Astrocyte (in vitro differentiated cells and primary cell): ENCODE results near the gene SLC26A9. TPM values are rescaled to one million over a fixed set of nuclear protein-coding genes. Genes with fewer than 3 reads are reported as not detected.

Experiments used
- DNase-seq: peaks from one replicate; pipeline ENCODE4 v3.0.0-alpha.2; 2010; ENCODE audit warnings: low read depth
- FAIRE-seq: peaks from 2 replicates; lab custom pipeline; 2011; peaks lifted over from hg19 to GRCh38; lab: Jason Lieb, UNC
- H2AFZ ChIP-seq: 2 replicates; pipeline ENCODE4 v1.6.0; 2012; ENCODE audit warnings: low read depth, low read length, inconsistent platforms
- H3K27ac ChIP-seq: 2 replicates; pipeline ENCODE4 v1.5.1; 2011; ENCODE audit warnings: low read depth, low read length, inconsistent platforms
- H3K27me3 ChIP-seq: 2 replicates; pipeline ENCODE4 v1.6.0; 2011; ENCODE audit warnings: low read length, inconsistent platforms; ENCODE audit not compliant: insufficient read depth
- H3K36me3 ChIP-seq: 2 replicates; pipeline ENCODE4 v1.5.1; 2011; ENCODE audit warnings: low read length, inconsistent platforms; ENCODE audit not compliant: insufficient read depth
- H3K4me1 ChIP-seq: 2 replicates; pipeline ENCODE4 v1.5.1; 2011; ENCODE audit warnings: low read length, inconsistent platforms; ENCODE audit not compliant: insufficient read depth
- H3K4me2 ChIP-seq: 2 replicates; pipeline ENCODE4 v1.6.0; 2012; ENCODE audit warnings: low read length, inconsistent platforms
- H3K4me3 ChIP-seq: 2 replicates; pipeline ENCODE4 v1.5.1; 2011; ENCODE audit warnings: low read depth, mild to moderate bottlenecking, low read length, inconsistent platforms; ENCODE audit not compliant: insufficient read depth
- H3K79me2 ChIP-seq: 2 replicates; pipeline ENCODE4 v1.6.0; 2012; ENCODE audit warnings: mild to moderate bottlenecking, low read length, inconsistent platforms; ENCODE audit not compliant: insufficient read depth
- H3K9ac ChIP-seq: 2 replicates; pipeline ENCODE4 v1.6.0; 2012; ENCODE audit warnings: mild to moderate bottlenecking, low read length, inconsistent platforms
- H3K9me3 ChIP-seq: 2 replicates; pipeline ENCODE4 v1.5.1; 2012; ENCODE audit warnings: low read depth, mild to moderate bottlenecking, low read length, inconsistent platforms; ENCODE audit not compliant: insufficient read depth
- H4K20me1 ChIP-seq: 2 replicates; pipeline ENCODE4 v1.6.0; 2012; ENCODE audit warnings: low read length, inconsistent platforms; ENCODE audit not compliant: insufficient read depth
- H3K27ac Mint-ChIP-seq: one replicate; pipeline ENCODE4 v1.8.0; 2021; ENCODE audit warnings: mild to moderate bottlenecking, mixed read lengths; ENCODE audit not compliant: unreplicated experiment
- H3K27me3 Mint-ChIP-seq: one replicate; pipeline ENCODE4 v1.8.0; 2021; ENCODE audit warnings: low read depth, mixed read lengths; ENCODE audit not compliant: unreplicated experiment
- H3K36me3 Mint-ChIP-seq: one replicate; pipeline ENCODE4 v1.8.0; 2021; ENCODE audit warnings: low read depth, mixed read lengths; ENCODE audit not compliant: unreplicated experiment
- H3K4me1 Mint-ChIP-seq: one replicate; pipeline ENCODE4 v1.8.0; 2021; ENCODE audit warnings: low read depth, mixed read lengths; ENCODE audit not compliant: unreplicated experiment
- H3K4me3 Mint-ChIP-seq: one replicate; pipeline ENCODE4 v1.8.0; 2021; ENCODE audit warnings: mild to moderate bottlenecking, moderate library complexity, mixed read lengths; ENCODE audit not compliant: unreplicated experiment
- H3K9me3 Mint-ChIP-seq: one replicate; pipeline ENCODE4 v1.8.0; 2021; ENCODE audit warnings: mild to moderate bottlenecking, mixed read lengths; ENCODE audit not compliant: unreplicated experiment
- CTCF ChIP-seq: IDR thresholded peaks from 2 replicates; pipeline ENCODE4 v1.5.1; 2011; ENCODE audit warnings: low read depth, mild to moderate bottlenecking, inconsistent platforms, low read length, moderate library complexity; ENCODE audit not compliant: insufficient read depth
- EZH2 ChIP-seq: IDR thresholded peaks from 2 replicates; pipeline ENCODE4 v1.6.1; 2012; ENCODE audit warnings: mild to moderate bottlenecking, low read length, inconsistent platforms; ENCODE audit not compliant: insufficient read depth
- total RNA-seq: library from RNA; stranded (reverse); gene quantifications from 2 replicates; pipeline ENCODE4 v1.2.1, GENCODE V29; 2021

SLC26A9 gene
- total RNA-seq, 1 donor from 2014 or later = not detected

DNA sequence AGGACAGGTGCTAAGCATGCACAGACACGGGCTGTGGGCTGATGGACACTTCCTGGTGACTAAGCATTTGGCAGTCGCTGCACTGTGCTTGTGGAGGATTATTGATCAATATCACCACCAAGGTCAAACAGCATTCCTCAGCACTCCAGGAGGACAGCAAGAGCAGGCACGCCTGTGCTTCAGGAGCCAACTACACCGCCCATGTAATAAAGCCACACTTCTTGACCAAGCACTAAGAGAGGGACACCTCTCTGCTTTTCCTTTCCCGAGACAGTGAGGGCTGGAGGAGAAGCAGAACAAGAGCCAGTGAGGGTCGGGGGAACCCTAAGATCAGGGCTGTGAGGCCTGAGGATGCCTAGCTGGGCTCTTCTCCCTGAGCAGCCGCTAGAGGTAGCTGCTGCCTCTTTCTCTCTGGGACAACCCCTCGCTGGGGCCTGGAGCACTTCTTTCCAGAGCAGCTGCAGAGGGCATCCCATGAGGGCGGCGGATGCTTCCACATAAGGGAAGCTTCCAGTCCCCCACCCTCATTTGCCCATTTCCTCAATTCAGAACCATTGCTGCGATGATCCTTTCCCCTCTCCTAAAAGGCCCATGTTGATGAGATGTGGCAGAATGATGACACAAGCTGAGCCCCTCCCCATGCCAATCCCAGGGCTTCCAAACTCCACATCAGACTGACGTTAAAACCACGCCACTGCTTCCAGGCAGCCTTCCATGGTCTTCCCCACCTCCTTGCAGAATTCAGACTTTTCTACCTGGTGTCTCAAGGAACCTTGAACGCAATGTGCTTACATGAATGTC lies 40.9 kb upstream of the SLC26A9 start:
- Histone ChIP-seq H3K27ac (no peak overlapping the region), H3K4me3 (no peak overlapping the region), H2AFZ (no peak overlapping the region), H3K27me3 (no peaks in the 10 kb centered on the region), H3K36me3 (no peaks in the 10 kb centered on the region), H3K4me1 (no peaks in the 10 kb centered on the region), H4K20me1 (peaks cover 5% of the 10 kb centered on the region), H3K9me3 (no peaks in the 10 kb centered on the region), H3K9ac (no peak overlapping the region), H3K79me2 (no peaks in the 10 kb centered on the region), H3K4me2 (no peak overlapping the region)
- Mint-ChIP-seq H3K27ac (no peak overlapping the region), H3K27me3 (peaks cover 2% of the 10 kb centered on the region), H3K4me1 (peaks cover 10% of the 10 kb centered on the region), H3K36me3 (peaks cover 10% of the 10 kb centered on the region), H3K4me3 (no peak overlapping the region), H3K9me3 (no peaks in the 10 kb centered on the region)
- TF ChIP-seq CTCF (peak; percentile 75), EZH2 (no peak)
- no peak for FAIRE-seq
- peak; percentile 51 for DNase-seq

DNA sequence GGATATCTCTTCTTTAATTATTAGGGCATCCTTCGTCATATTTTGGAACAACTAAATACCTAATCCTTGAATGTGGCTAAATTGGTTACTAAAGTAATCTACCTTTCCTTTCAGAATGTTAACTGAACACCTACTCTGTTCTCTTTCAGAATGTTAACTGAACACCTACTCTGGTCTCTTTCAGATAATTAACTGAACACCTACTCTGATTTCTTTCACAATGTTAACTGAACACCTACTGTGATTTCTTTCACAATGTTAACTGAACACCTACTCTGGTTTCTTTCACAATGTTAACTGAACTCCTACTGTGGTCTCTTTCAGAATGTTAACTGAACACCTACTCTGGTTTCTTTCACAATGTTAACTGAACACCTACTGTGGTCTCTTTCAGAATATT lies 38.0 kb upstream of the SLC26A9 start:
- Mint-ChIP-seq H3K4me3 (no peak overlapping the region), H3K27ac (no peak overlapping the region), H3K36me3 (peaks cover 6% of the 10 kb centered on the region), H3K27me3 (peaks cover 2% of the 10 kb centered on the region), H3K4me1 (peaks cover 16% of the 10 kb centered on the region), H3K9me3 (no peaks in the 10 kb centered on the region)
- H3K9ac ChIP-seq = no peak overlapping the region
- FAIRE-seq = no peak
- no peaks in the 10 kb centered on the region for H3K79me2 ChIP-seq
- TF ChIP-seq EZH2 = no peak
- no peak for TF ChIP-seq CTCF
- H3K4me1 ChIP-seq = peaks cover 5% of the 10 kb centered on the region
- no peaks in the 10 kb centered on the region for H3K27me3 ChIP-seq
- no peaks in the 10 kb centered on the region for H3K36me3 ChIP-seq
- no peak overlapping the region for H2AFZ ChIP-seq
- H3K4me3 ChIP-seq = no peak overlapping the region
- peaks cover 5% of the 10 kb centered on the region for H4K20me1 ChIP-seq
- H3K4me2 ChIP-seq = no peak overlapping the region
- no peaks in the 10 kb centered on the region for H3K9me3 ChIP-seq
- DNase-seq = no peak
- no peak overlapping the region for H3K27ac ChIP-seq

GRCh38 chr1:205980237-205980870 lies 37.1 kb upstream of the SLC26A9 start:
- FAIRE-seq = no peak
- TF ChIP-seq EZH2 (no peak), CTCF (no peak)

More at GRCh38 chr1:205980237-205980870, 37.1 kb upstream of the SLC26A9 start:
- Histone ChIP-seq H3K36me3 (no peaks in the 10 kb centered on the region), H3K27me3 (no peaks in the 10 kb centered on the region), H3K4me1 (peaks cover 5% of the 10 kb centered on the region), H4K20me1 (peaks cover 5% of the 10 kb centered on the region), H2AFZ (no peak overlapping the region), H3K4me2 (no peak overlapping the region), H3K4me3 (no peak overlapping the region), H3K9ac (no peak overlapping the region), H3K9me3 (no peaks in the 10 kb centered on the region), H3K27ac (no peak overlapping the region), H3K79me2 (no peaks in the 10 kb centered on the region)
- peaks cover 6% of the 10 kb centered on the region for H3K36me3 Mint-ChIP-seq
- no peaks in the 10 kb centered on the region for H3K9me3 Mint-ChIP-seq
- peak overlapping the region; percentile 18 for H3K27ac Mint-ChIP-seq
- peaks cover 17% of the 10 kb centered on the region for H3K4me1 Mint-ChIP-seq
- peaks cover 2% of the 10 kb centered on the region for H3K27me3 Mint-ChIP-seq
- H3K4me3 Mint-ChIP-seq = no peak overlapping the region
- DNase-seq = no peak
